Glomerular endothelial cell (primary cell): ENCODE results near the gene SHISA5. TPM values are rescaled to one million over a fixed set of nuclear protein-coding genes. Genes with fewer than 3 reads are reported as not detected.
"Not testable (repeated sequence)": the region's sequence is repeated elsewhere in the genome, so short reads cannot be mapped to it uniquely, and the experiment has no call there.

Source experiments
- DNase-seq: peaks from one replicate; pipeline ENCODE4 v3.0.0-alpha.2; 2011; ENCODE audit warnings: low read depth, low spot score; ENCODE audit errors: extremely low read depth
- total RNA-seq: library from RNA; depleted of rRNA; stranded (reverse); fragments of >200 nt; gene quantifications from 2 replicates; pipeline ENCODE4 v1.2.3, GENCODE V29; 2015

The SHISA5 gene
- total RNA-seq, 1 donor from 2014 or later = 305 TPM

GRCh38 chr3:48478626-48479555, 25.1 kb downstream of the SHISA5 start:
- DNase-seq = no peak

GRCh38 chr3:48477959-48478520, 25.9 kb downstream of the SHISA5 start:
- no peak for DNase-seq

GRCh38 chr3:48476426-48477053, 27.4 kb downstream of the SHISA5 start:
- no peak for DNase-seq

GRCh38 chr3:48475188-48475587, 28.8 kb downstream of the SHISA5 start:
- no peak for DNase-seq

GRCh38 chr3:48474619-48475018, 29.4 kb downstream of the SHISA5 start:
- DNase-seq = no peak

GRCh38 chr3:48474031-48474430, 29.9 kb downstream of the SHISA5 start:
- DNase-seq = not testable (repeated sequence)

- DNase-seq = no peak
These were observed 30.4 kb downstream of the SHISA5 start for GRCh38 chr3:48473617-48473952.

GRCh38 chr3:48472923-48473616, 30.9 kb downstream of the SHISA5 start:
- DNase-seq = peak; percentile 72

- no peak for DNase-seq
These were observed 31.4 kb downstream of the SHISA5 start for GRCh38 chr3:48472673-48472922.

- no peak for DNase-seq
These were observed 33.7 kb downstream of the SHISA5 start for GRCh38 chr3:48470286-48470685.

- no peak for DNase-seq
These were observed 34.7 kb downstream of the SHISA5 start for GRCh38 chr3:48469046-48469915.

- no peak for DNase-seq
These were observed 35.6 kb downstream of the SHISA5 start for GRCh38 chr3:48468329-48468731.

- no peak for DNase-seq
These were observed 36.3 kb downstream of the SHISA5 start for GRCh38 chr3:48467473-48468267.

GRCh38 chr3:48467110-48467454, 36.9 kb downstream of the SHISA5 start:
- DNase-seq = no peak

- no peak for DNase-seq
These were observed 37.4 kb downstream of the SHISA5 start for GRCh38 chr3:48466386-48467109.

GRCh38 chr3:48465531-48466378, 38.2 kb downstream of the SHISA5 start:
- peak; percentile 95 for DNase-seq

GRCh38 chr3:48465237-48465530, 38.8 kb downstream of the SHISA5 start:
- no peak for DNase-seq

GRCh38 chr3:48464713-48465221, 39.2 kb downstream of the SHISA5 start:
- no peak for DNase-seq
